ENCODE measurements around the gene OBP2B. TPM values are rescaled to one million over a fixed set of nuclear protein-coding genes. Genes with fewer than 3 reads are reported as not detected.

Gene OBP2B
- total RNA-seq, 1 experiment from 2014 or later = not detected

GRCh38 chr9:133194597-133194996 is 14.5 kb downstream of the OBP2B start:
- CTCF ChIA-PET = no interaction called here
- TF ChIP-seq CTCF (IDR thresholded peaks at IDR 0.05; ENCODE audit: unreplicated experiment) = no peak

GRCh38 chr9:133191989-133192388 is 17.1 kb downstream of the OBP2B start:
- no peaks in the 10 kb centered on the region for H3K4me1 Mint-ChIP-seq (ENCODE audit: insufficient read depth, unreplicated experiment)
- no peaks in the 10 kb centered on the region for H3K36me3 Mint-ChIP-seq (ENCODE audit: insufficient read depth, unreplicated experiment)
- no peak for DNase-seq (ENCODE audit: unreplicated experiment)
- H3K27me3 Mint-ChIP-seq (ENCODE audit: insufficient read depth, unreplicated experiment) = peaks cover 30% of the 10 kb centered on the region
- BruUV-seq (replicated peaks) = no TSS peak
- H3K4me3 Mint-ChIP-seq (ENCODE audit: unreplicated experiment) = no peak overlapping the region
- no peaks in the 10 kb centered on the region for H3K9me3 Mint-ChIP-seq (ENCODE audit: unreplicated experiment)
- TF ChIP-seq CTCF (IDR thresholded peaks at IDR 0.05; ENCODE audit: unreplicated experiment) = no peak
- ChIA-PET POLR2A (no interaction called here), CTCF (no interaction called here)
- H3K27ac Mint-ChIP-seq (ENCODE audit: low read depth, unreplicated experiment) = no peak overlapping the region
- intact Hi-C loops (cut with micrococcal nuclease) = no loop called here

More at GRCh38 chr9:133194597-133194996, 14.5 kb downstream of the OBP2B start:
- Mint-ChIP-seq H3K9me3 (ENCODE audit: unreplicated experiment) (no peaks in the 10 kb centered on the region), H3K27me3 (ENCODE audit: insufficient read depth, unreplicated experiment) (peaks cover 22% of the 10 kb centered on the region), H3K27ac (ENCODE audit: low read depth, unreplicated experiment) (no peak overlapping the region), H3K36me3 (ENCODE audit: insufficient read depth, unreplicated experiment) (no peaks in the 10 kb centered on the region), H3K4me3 (ENCODE audit: unreplicated experiment) (no peak overlapping the region), H3K4me1 (ENCODE audit: insufficient read depth, unreplicated experiment) (no peaks in the 10 kb centered on the region)
- BruUV-seq (replicated peaks) = no TSS peak
- DNase-seq (ENCODE audit: unreplicated experiment) = no peak
- POLR2A ChIA-PET = no interaction called here
- intact Hi-C loops (cut with micrococcal nuclease) = no loop called here

- BruUV-seq (replicated peaks) = no TSS peak
- Mint-ChIP-seq H3K36me3 (ENCODE audit: insufficient read depth, unreplicated experiment) (no peaks in the 10 kb centered on the region), H3K4me3 (ENCODE audit: unreplicated experiment) (no peak overlapping the region), H3K9me3 (ENCODE audit: unreplicated experiment) (no peaks in the 10 kb centered on the region), H3K27me3 (ENCODE audit: insufficient read depth, unreplicated experiment) (peaks cover 45% of the 10 kb centered on the region), H3K4me1 (ENCODE audit: insufficient read depth, unreplicated experiment) (peaks cover 5% of the 10 kb centered on the region), H3K27ac (ENCODE audit: low read depth, unreplicated experiment) (no peak overlapping the region)
- intact Hi-C loops (cut with micrococcal nuclease) = no loop called here
- no peak for TF ChIP-seq CTCF (IDR thresholded peaks at IDR 0.05; ENCODE audit: unreplicated experiment)
- POLR2A ChIA-PET = no interaction called here
- no peak for DNase-seq (ENCODE audit: unreplicated experiment)
- CTCF ChIA-PET = interaction anchor here (0.5 to 1.2 kb wide), 4 partner anchors 12 to 168 kb away, joined by 3 to 5 read pairs (median 4); no protein-coding TSS in a partner anchor
Measured at GRCh38 chr9:133189826-133190225, 19.2 kb downstream of the OBP2B start.

GRCh38 chr9:133188843-133189180 is 20.2 kb downstream of the OBP2B start:
- Mint-ChIP-seq H3K27me3 (ENCODE audit: insufficient read depth, unreplicated experiment) (peaks cover 47% of the 10 kb centered on the region), H3K36me3 (ENCODE audit: insufficient read depth, unreplicated experiment) (no peaks in the 10 kb centered on the region), H3K9me3 (ENCODE audit: unreplicated experiment) (no peaks in the 10 kb centered on the region), H3K4me3 (ENCODE audit: unreplicated experiment) (no peak overlapping the region), H3K4me1 (ENCODE audit: insufficient read depth, unreplicated experiment) (peaks cover 5% of the 10 kb centered on the region), H3K27ac (ENCODE audit: low read depth, unreplicated experiment) (no peak overlapping the region)
- intact Hi-C loops (cut with micrococcal nuclease) = no loop called here
- no peak for TF ChIP-seq CTCF (IDR thresholded peaks at IDR 0.05; ENCODE audit: unreplicated experiment)
- CTCF ChIA-PET = interaction anchor here (0.7 to 1.2 kb wide), 5 partner anchors 81 to 611 kb away, joined by 3 to 5 read pairs (median 3); no protein-coding TSS in a partner anchor
- no peak for DNase-seq (ENCODE audit: unreplicated experiment)
- POLR2A ChIA-PET = interaction anchor here (0.6 kb wide), 1 partner anchor 157 kb away, joined by 3 read pairs; no protein-coding TSS in a partner anchor
- BruUV-seq (replicated peaks) = no TSS peak

All from MCF 10A (cell line).